GM12801 (cell line): ENCODE measurements around the gene SLC4A8.

Experiments
- TF ChIP-seq, protein P1 (sequence below): IDR thresholded peaks from one replicate; pipeline ENCODE4 v1.5.1; 2011; ENCODE audit warnings: control low read depth; ENCODE audit not compliant: insufficient read length; ENCODE audit errors: extremely low read depth

The SLC4A8 gene

DNA sequence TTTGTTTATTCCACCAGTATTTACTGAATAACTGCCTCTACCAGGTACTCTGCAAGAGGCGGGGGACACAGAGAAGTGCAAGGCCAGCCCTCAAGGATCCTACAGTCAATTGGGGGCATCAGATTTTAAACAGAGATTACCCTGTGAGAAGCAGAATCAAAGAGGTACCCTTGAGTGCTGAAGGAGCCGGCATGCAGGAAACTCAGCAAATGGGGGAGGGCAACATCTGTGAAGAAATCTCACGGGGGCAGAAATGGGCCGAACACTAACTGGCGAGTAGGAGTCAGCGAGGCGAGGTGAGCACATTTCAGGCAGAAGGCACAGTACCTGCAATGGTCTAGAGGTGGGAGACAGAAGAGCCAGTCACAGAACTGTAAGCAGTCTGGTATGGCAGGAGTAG is 42.5 kb upstream of the SLC4A8 start:
- TF ChIP-seq, protein P1, sequence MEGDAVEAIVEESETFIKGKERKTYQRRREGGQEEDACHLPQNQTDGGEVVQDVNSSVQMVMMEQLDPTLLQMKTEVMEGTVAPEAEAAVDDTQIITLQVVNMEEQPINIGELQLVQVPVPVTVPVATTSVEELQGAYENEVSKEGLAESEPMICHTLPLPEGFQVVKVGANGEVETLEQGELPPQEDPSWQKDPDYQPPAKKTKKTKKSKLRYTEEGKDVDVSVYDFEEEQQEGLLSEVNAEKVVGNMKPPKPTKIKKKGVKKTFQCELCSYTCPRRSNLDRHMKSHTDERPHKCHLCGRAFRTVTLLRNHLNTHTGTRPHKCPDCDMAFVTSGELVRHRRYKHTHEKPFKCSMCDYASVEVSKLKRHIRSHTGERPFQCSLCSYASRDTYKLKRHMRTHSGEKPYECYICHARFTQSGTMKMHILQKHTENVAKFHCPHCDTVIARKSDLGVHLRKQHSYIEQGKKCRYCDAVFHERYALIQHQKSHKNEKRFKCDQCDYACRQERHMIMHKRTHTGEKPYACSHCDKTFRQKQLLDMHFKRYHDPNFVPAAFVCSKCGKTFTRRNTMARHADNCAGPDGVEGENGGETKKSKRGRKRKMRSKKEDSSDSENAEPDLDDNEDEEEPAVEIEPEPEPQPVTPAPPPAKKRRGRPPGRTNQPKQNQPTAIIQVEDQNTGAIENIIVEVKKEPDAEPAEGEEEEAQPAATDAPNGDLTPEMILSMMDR, result no peak

DNA sequence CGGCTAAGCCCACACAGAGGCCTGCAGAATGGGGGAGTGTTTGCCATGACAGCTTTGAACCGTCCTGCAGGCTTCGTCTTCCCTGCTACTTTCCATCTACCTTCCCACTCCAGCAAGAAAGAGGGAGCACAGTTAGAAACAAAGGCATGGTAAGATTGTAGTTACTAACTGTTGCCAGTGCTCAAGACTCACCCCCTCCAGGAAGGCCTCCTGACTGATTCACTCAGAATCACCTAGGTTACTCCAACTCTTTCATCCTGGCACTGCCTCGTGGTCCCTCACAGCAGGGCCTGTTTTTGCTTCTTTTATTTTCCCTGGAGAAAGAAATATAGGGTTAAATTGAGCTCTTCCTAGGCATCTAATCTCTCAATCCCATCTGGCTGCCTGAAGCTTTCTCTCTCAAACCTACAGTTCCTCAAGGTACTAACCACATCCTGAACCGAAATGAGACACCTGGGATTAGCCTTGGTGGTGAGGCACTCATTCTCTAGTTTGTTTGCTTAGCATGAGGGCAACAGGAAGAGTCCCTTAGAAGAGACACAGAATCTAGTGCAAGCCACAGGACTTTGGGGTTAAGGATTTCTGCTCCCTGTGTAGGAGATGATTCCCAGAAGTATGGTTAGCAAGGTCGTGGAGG is 41.2 kb upstream of the SLC4A8 start:
- TF ChIP-seq, protein P1, result no peak

DNA sequence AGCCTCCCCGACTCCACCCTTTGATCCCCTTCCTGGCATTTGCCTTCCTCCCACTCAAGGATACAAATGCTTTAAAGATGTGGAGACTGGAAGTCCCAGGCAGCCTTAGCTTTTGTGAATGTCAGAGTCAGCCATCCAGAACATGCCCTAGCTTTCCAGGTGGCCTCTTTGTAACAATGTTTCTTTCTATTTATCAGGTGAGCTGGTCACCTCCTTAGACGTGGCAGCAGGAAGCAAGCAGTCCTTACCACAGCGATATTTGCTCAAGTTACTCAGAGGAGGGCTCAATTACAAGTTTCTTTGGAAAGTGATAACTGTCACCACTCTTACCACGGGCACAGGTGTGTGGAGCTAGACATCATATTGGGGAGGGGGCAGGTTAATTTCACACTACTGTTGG is 38.3 kb upstream of the SLC4A8 start:
- TF ChIP-seq, protein P1, result no peak

DNA sequence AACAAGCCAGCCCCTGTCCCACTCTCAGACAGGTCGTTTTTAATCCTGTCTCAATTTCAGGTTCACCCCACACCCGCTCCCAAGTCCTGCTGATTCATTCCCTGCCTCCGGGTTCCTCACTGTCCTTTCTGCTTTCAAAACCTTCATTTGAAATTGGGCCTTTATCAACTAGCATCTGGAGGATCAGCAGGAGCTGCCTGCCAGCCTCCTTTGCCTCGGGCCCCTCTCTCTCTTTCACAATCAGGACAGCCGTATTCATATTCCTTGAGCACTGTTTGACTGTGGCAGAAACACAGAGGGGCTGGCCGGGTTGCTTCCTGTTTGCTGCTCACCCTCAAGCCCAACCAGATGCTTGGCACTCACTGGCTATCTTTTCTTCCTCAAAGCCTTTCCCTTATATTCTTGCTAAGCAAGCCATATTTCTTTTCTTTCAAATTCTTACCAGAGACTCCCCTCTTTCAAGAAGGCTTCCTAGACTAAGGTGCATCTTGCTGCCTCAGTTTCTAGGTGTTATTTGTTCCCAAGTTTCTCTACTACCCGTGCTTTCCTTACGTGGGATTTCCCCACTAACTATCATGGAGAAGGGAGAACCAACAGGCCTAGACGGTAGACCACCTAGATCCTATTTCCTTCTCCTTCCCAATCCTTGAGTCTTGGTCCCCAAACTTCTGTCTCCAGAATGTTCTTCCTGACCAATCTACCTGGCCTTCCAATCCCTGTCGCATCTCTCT is 36.4 kb upstream of the SLC4A8 start:
- TF ChIP-seq, protein P1, result no peak

DNA sequence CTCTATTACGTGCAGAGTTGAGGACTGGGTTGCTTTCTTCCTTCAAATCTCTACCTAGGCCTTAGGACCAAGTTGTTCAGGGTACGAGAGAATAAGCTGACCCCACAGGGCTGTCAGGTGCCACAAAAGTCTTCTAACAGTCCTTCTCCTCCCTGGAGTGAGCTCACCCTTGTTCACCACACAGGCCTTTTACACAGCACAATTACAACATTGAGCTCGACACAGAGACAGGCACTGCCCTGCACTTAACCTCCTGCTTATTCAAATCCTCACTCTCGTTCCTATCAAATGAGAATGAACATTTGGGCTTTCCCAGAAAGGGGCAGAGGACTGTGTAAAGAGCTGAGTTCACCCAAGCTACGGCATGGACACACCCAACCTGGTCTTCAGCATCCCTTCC is 35.8 kb upstream of the SLC4A8 start:
- TF ChIP-seq, protein P1, result no peak

DNA sequence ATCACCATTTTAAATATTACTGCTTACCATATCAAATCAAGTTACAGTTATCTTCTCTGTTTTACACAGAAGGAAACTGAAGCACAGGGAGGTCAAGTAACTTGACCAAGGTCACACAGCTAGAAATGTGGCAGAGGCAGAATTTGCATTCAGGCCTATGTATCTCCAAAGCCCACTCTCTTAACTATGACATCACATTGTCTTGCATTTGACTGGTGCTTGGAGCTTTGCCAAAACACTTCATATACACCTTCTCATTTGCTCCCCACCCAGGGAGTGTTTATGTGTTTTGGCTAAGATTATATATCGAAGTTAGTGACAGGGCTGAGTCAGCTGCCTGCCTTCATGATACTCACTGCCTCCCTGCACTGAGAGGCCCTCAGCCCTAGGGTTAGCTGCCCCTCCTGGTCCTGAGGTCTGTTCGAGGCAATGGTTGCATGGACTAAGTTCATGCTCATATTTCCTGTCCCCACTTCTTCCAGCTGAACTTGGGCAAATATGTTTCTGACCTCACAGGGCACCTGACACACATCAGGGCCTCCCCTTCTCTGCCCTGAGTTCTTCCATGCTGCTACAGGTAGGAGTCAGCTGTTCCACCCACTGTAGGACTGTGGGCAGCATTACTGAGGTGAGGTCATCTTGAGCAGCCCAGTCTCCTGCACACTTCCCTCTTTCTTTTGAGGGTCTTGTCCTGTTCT is 35.2 kb upstream of the SLC4A8 start:
- TF ChIP-seq, protein P1, result no peak

DNA sequence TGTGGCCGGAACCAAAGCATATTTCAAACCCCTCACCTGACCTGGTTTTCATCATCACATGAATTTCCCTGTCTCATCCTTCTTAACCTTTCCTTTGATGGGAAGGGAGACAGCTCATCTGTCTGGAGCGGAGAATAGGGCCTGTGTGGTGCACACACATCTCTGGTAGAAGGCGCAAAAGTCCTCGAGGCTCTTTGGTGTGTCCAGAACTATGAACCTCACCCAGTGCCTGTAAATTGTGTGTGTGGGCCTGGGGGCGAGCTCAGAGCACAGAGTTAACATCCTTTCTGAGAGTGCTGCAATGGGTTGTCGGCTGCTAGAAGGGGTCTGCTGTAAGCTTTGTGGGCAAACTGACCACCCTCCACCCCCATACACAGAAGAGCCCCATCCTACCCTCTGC is 34.2 kb upstream of the SLC4A8 start:
- TF ChIP-seq, protein P1, result no peak
